ENCODE measurements around the gene CNGA1. TPM values are rescaled to one million over a fixed set of nuclear protein-coding genes. Genes with fewer than 3 reads are reported as not detected.

Gene CNGA1
- total RNA-seq, 5 donors from 2014 or later (not counting 1 experiment from before 2014, with no cell fraction given), result 0.54 TPM; not detected in 4

- CTCF ChIA-PET, result interaction anchor here (0.6 kb wide), 2 partner anchors 12 to 14 kb away, joined by 3 to 5 read pairs; no protein-coding TSS in a partner anchor
- H3K4me1 ChIP-seq (ENCODE audit: control insufficient read depth in 1 of 2, extremely low read depth in 1 of 2, insufficient read depth in 2 of 2, low read length in 2 of 2), result no peaks in the 10 kb centered on the region
- no peaks in the 10 kb centered on the region for H3K36me3 ChIP-seq (ENCODE audit: control insufficient read depth in 2 of 2, extremely low read depth in 1 of 2, insufficient read depth in 1 of 2, low read length in 1 of 2)
- no peaks in the 10 kb centered on the region for H3K9me3 ChIP-seq
- no CpG with 5 or more reads among the region's 5 CpGs for WGBS (ENCODE audit: insufficient coverage)
- DNase-seq, result no peak
- H3K27ac ChIP-seq (ENCODE audit: low read length), result no peak overlapping the region
- ATAC-seq (replicated peaks in 1 of 4), result no peak
- peaks cover 0 to 5% of the 10 kb centered on the region in 2 donors for H3K27me3 Mint-ChIP-seq
- no peak overlapping the region for H3K4me3 ChIP-seq (ENCODE audit: control insufficient read depth in 1 of 2, extremely low read depth in 1 of 2, low read length in 1 of 2)
- H3K4me3 Mint-ChIP-seq, result no peak overlapping the region
- H3K27me3 ChIP-seq (replicated peaks in 1 of 2; ENCODE audit: control insufficient read depth in 2 of 2, extremely low read depth in 1 of 2, insufficient read depth in 2 of 2, low read length in 1 of 2), result peaks cover 0 to 6% of the 10 kb centered on the region in 2 experiments
- POLR2A ChIA-PET, result no interaction called here
- H3K4me1 Mint-ChIP-seq, result no peaks in the 10 kb centered on the region
- no peaks in the 10 kb centered on the region for H3K9me3 Mint-ChIP-seq
- no peak overlapping the region for H3K27ac Mint-ChIP-seq
- no peaks in the 10 kb centered on the region for H3K36me3 Mint-ChIP-seq
Measured at GRCh38 chr4:47945930-47946726, 70.4 kb downstream of the CNGA1 start.

GRCh38 chr4:47942081-47942819, 74.2 kb downstream of the CNGA1 start:
- Mint-ChIP-seq H3K27ac (no peak overlapping the region), H3K4me3 (no peak overlapping the region), H3K9me3 (no peaks in the 10 kb centered on the region), H3K36me3 (no peaks in the 10 kb centered on the region), H3K4me1 (no peaks in the 10 kb centered on the region), H3K27me3 (no peaks in the 10 kb centered on the region)
- POLR2A ChIA-PET, result interaction anchor here in 1 of 2 donors (0.6 kb wide), 1 partner anchor 11 kb away, joined by 9 read pairs; no protein-coding TSS in a partner anchor
- DNase-seq, result no peak
- no peak overlapping the region for H3K4me3 ChIP-seq (ENCODE audit: control insufficient read depth in 1 of 2, extremely low read depth in 1 of 2, low read length in 1 of 2)
- H3K9me3 ChIP-seq, result no peaks in the 10 kb centered on the region
- no peaks in the 10 kb centered on the region for H3K36me3 ChIP-seq (ENCODE audit: control insufficient read depth in 2 of 2, extremely low read depth in 1 of 2, insufficient read depth in 1 of 2, low read length in 1 of 2)
- peaks cover 0 to 4% of the 10 kb centered on the region in 2 experiments for H3K27me3 ChIP-seq (replicated peaks in 1 of 2; ENCODE audit: control insufficient read depth in 2 of 2, extremely low read depth in 1 of 2, insufficient read depth in 2 of 2, low read length in 1 of 2)
- no peaks in the 10 kb centered on the region for H3K4me1 ChIP-seq (ENCODE audit: control insufficient read depth in 1 of 2, extremely low read depth in 1 of 2, insufficient read depth in 2 of 2, low read length in 2 of 2)
- H3K27ac ChIP-seq (ENCODE audit: low read length), result no peak overlapping the region
- 85% methylated on average over 3 of the region's 10 CpGs for WGBS (ENCODE audit: insufficient coverage)
- ATAC-seq (replicated peaks in 1 of 4), result no peak
- CTCF ChIA-PET, result interaction anchor here (0.6 to 0.7 kb wide), 4 partner anchors 10 to 215 kb away, joined by 3 to 5 read pairs (median 4); no protein-coding TSS in a partner anchor

- ATAC-seq (replicated peaks in 1 of 4) (no peak), DNase-seq (no peak)
- H3K4me3 ChIP-seq (ENCODE audit: control insufficient read depth in 1 of 2, extremely low read depth in 1 of 2, low read length in 1 of 2), result no peak overlapping the region
- H3K9me3 ChIP-seq, result no peaks in the 10 kb centered on the region
- no peaks in the 10 kb centered on the region for H3K27me3 ChIP-seq (replicated peaks in 1 of 2; ENCODE audit: control insufficient read depth in 2 of 2, extremely low read depth in 1 of 2, insufficient read depth in 2 of 2, low read length in 1 of 2)
- H3K36me3 ChIP-seq (ENCODE audit: control insufficient read depth in 2 of 2, extremely low read depth in 1 of 2, insufficient read depth in 1 of 2, low read length in 1 of 2), result no peaks in the 10 kb centered on the region
- H3K4me3 Mint-ChIP-seq, result no peak overlapping the region
- WGBS (ENCODE audit: insufficient coverage), result 87% methylated on average over 3 of the region's 5 CpGs
- ChIA-PET CTCF (no interaction called here), POLR2A (no interaction called here)
- no peaks in the 10 kb centered on the region for H3K9me3 Mint-ChIP-seq
- H3K4me1 ChIP-seq (ENCODE audit: control insufficient read depth in 1 of 2, extremely low read depth in 1 of 2, insufficient read depth in 2 of 2, low read length in 2 of 2), result no peaks in the 10 kb centered on the region
- no peaks in the 10 kb centered on the region for H3K36me3 Mint-ChIP-seq
- no peak overlapping the region for H3K27ac Mint-ChIP-seq
- peaks cover 0 to 5% of the 10 kb centered on the region in 2 donors for H3K27me3 Mint-ChIP-seq
- H3K27ac ChIP-seq (ENCODE audit: low read length), result no peak overlapping the region
- H3K4me1 Mint-ChIP-seq, result no peaks in the 10 kb centered on the region
Measured at GRCh38 chr4:47939456-47939855, 77.0 kb downstream of the CNGA1 start.

GRCh38 chr4:47936336-47936735, 80.1 kb downstream of the CNGA1 start:
- CTCF ChIA-PET, result no interaction called here
- WGBS (ENCODE audit: insufficient coverage), result 88% methylated on average over 6 of the region's 6 CpGs
- no peaks in the 10 kb centered on the region for H3K9me3 Mint-ChIP-seq

GRCh38 chr4:47933840-47934239, 82.6 kb downstream of the CNGA1 start:
- H3K36me3 ChIP-seq (ENCODE audit: control insufficient read depth in 2 of 2, extremely low read depth in 1 of 2, insufficient read depth in 1 of 2, low read length in 1 of 2), result no peaks in the 10 kb centered on the region
- no peak overlapping the region for H3K4me3 Mint-ChIP-seq
- no peak overlapping the region for H3K27ac Mint-ChIP-seq
- no peak overlapping the region for H3K27ac ChIP-seq (ENCODE audit: low read length)
- H3K9me3 ChIP-seq, result no peaks in the 10 kb centered on the region
- WGBS (ENCODE audit: insufficient coverage), result no CpG with 5 or more reads among the region's 4 CpGs
- DNase-seq, result peak in 1 of 35 experiments; percentile 72
- peaks cover 0 to 5% of the 10 kb centered on the region in 2 donors for H3K27me3 Mint-ChIP-seq
- H3K4me1 ChIP-seq (ENCODE audit: control insufficient read depth in 1 of 2, extremely low read depth in 1 of 2, insufficient read depth in 2 of 2, low read length in 2 of 2), result no peaks in the 10 kb centered on the region
- no peaks in the 10 kb centered on the region for H3K27me3 ChIP-seq (replicated peaks in 1 of 2; ENCODE audit: control insufficient read depth in 2 of 2, extremely low read depth in 1 of 2, insufficient read depth in 2 of 2, low read length in 1 of 2)
- no peaks in the 10 kb centered on the region for H3K36me3 Mint-ChIP-seq
- no peak overlapping the region for H3K4me3 ChIP-seq (ENCODE audit: control insufficient read depth in 1 of 2, extremely low read depth in 1 of 2, low read length in 1 of 2)
- CTCF ChIA-PET, result interaction anchor here (0.5 to 3.2 kb wide), 28 partner anchors 10 to 923 kb away, joined by 3 to 35 read pairs (median 3); partner anchors contain the start of gene NFXL1 (in 2 of the 2)
- no peaks in the 10 kb centered on the region for H3K9me3 Mint-ChIP-seq
- POLR2A ChIA-PET, result interaction anchor here (0.6 to 0.7 kb wide), 5 partner anchors 24 to 794 kb away, joined by 3 to 5 read pairs (median 3); no protein-coding TSS in a partner anchor
- ATAC-seq (replicated peaks in 1 of 4), result peak in 3 of 4 experiments; percentile 29 to 65 (median 64)
- H3K4me1 Mint-ChIP-seq, result peaks cover 0 to 5% (median 2%) of the 10 kb centered on the region in 3 donors

More at GRCh38 chr4:47936336-47936735, 80.1 kb downstream of the CNGA1 start:
- no peaks in the 10 kb centered on the region for H3K4me1 Mint-ChIP-seq
- POLR2A ChIA-PET, result no interaction called here
- ATAC-seq (replicated peaks in 1 of 4), result no peak
- H3K4me3 ChIP-seq (ENCODE audit: control insufficient read depth in 1 of 2, extremely low read depth in 1 of 2, low read length in 1 of 2), result no peak overlapping the region
- no peaks in the 10 kb centered on the region for H3K9me3 ChIP-seq
- H3K36me3 ChIP-seq (ENCODE audit: control insufficient read depth in 2 of 2, extremely low read depth in 1 of 2, insufficient read depth in 1 of 2, low read length in 1 of 2), result no peaks in the 10 kb centered on the region
- H3K27me3 ChIP-seq (replicated peaks in 1 of 2; ENCODE audit: control insufficient read depth in 2 of 2, extremely low read depth in 1 of 2, insufficient read depth in 2 of 2, low read length in 1 of 2), result no peaks in the 10 kb centered on the region
- DNase-seq, result no peak
- H3K4me1 ChIP-seq (ENCODE audit: control insufficient read depth in 1 of 2, extremely low read depth in 1 of 2, insufficient read depth in 2 of 2, low read length in 2 of 2), result no peaks in the 10 kb centered on the region
- H3K27me3 Mint-ChIP-seq, result peaks cover 0 to 5% of the 10 kb centered on the region in 2 donors
- no peak overlapping the region for H3K4me3 Mint-ChIP-seq
- H3K27ac ChIP-seq (ENCODE audit: low read length), result no peak overlapping the region
- no peaks in the 10 kb centered on the region for H3K36me3 Mint-ChIP-seq
- no peak overlapping the region for H3K27ac Mint-ChIP-seq
